WTC11 (cell line): ENCODE results near the gene PRKCB. TPM values are rescaled to one million over a fixed set of nuclear protein-coding genes. Genes with fewer than 3 reads are reported as not detected.

Source experiments
- ATAC-seq: fragments of 200-7000 bp; cut with Tn5 transposase; 2 replicates; pipeline ENCODE4 v1.10.0; 2021; ENCODE audit warnings: mild to moderate bottlenecking, moderate library complexity
- CTCF ChIA-PET: fragments of 300-600 bp; sonication (Branson Sonifier 250); formaldehyde crosslinking; loops from one replicate; lab custom pipeline; 2021; ENCODE audit warnings: antibody characterized with exemption; lab: Charles Lee
- POLR2A ChIA-PET: fragments of 350-600 bp; sonication (Branson Sonifier 250); formaldehyde crosslinking; loops from one replicate; lab custom pipeline; 2021; ENCODE audit warnings: antibody characterized with exemption; lab: Charles Lee
- DNase-seq: peaks from one replicate; pipeline ENCODE4 v3.0.0; 2021; ENCODE audit warnings: low spot score
- H3K27ac Mint-ChIP-seq: 2 replicates; pipeline ENCODE4 v1.8.0; 2021; ENCODE audit warnings: mixed read lengths
- H3K27me3 Mint-ChIP-seq: 2 replicates; pipeline ENCODE4 v1.8.0; 2021; ENCODE audit warnings: low read depth, mild to moderate bottlenecking, moderate library complexity, mixed read lengths
- H3K36me3 Mint-ChIP-seq: 2 replicates; pipeline ENCODE4 v1.8.0; 2021; ENCODE audit warnings: mixed read lengths
- H3K4me1 Mint-ChIP-seq: 2 replicates; pipeline ENCODE4 v1.8.0; 2022; ENCODE audit warnings: mixed read lengths
- H3K4me3 Mint-ChIP-seq: 2 replicates; pipeline ENCODE4 v1.8.0; 2021; ENCODE audit warnings: mild to moderate bottlenecking, moderate library complexity, mixed read lengths
- H3K9me3 Mint-ChIP-seq: 2 replicates; pipeline ENCODE4 v1.8.0; 2021; ENCODE audit warnings: mixed read lengths
- CBFB ChIP-seq: sonication (generic); formaldehyde crosslinking; IDR thresholded peaks from 2 replicates; pipeline ENCODE4 v1.8.1; 2022; ENCODE audit warnings: mild to moderate bottlenecking, low read depth, missing genetic modification reagents
- GRHL2 ChIP-seq: fragments of 250-450 bp; sonication (Bioruptor Pico); IDR thresholded peaks from 2 replicates; pipeline ENCODE4 v1.8.0; 2022; ENCODE audit warnings: mild to moderate bottlenecking, moderate library complexity; ENCODE audit not compliant: insufficient replicate concordance, severe bottlenecking
- NFYB ChIP-seq: sonication (generic); formaldehyde crosslinking; conservative IDR thresholded peaks from 2 replicates; pipeline ENCODE4 v1.8.0; 2022; ENCODE audit warnings: low read depth, missing genetic modification reagents
- NR2C2 ChIP-seq: sonication (generic); formaldehyde crosslinking; IDR thresholded peaks from 2 replicates; pipeline ENCODE4 v1.8.0; 2022; ENCODE audit warnings: mild to moderate bottlenecking, missing genetic modification reagents
- NR3C1 ChIP-seq: sonication (generic); formaldehyde crosslinking; conservative IDR thresholded peaks from 2 replicates; pipeline ENCODE4 v1.8.1; 2023; ENCODE audit warnings: low read depth, mild to moderate bottlenecking, missing genetic modification reagents
- OVOL2 ChIP-seq: fragments of 250-450 bp; sonication (Bioruptor Pico); IDR thresholded peaks from 2 replicates; pipeline ENCODE4 v1.9.0; 2021; ENCODE audit warnings: mild to moderate bottlenecking, borderline replicate concordance
- TEAD1 ChIP-seq: sonication (generic); formaldehyde crosslinking; IDR thresholded peaks from 2 replicates; pipeline ENCODE4 v1.8.0; 2022; ENCODE audit warnings: mild to moderate bottlenecking, missing genetic modification reagents
- ZBTB43 ChIP-seq: sonication (generic); formaldehyde crosslinking; IDR thresholded peaks from 2 replicates; pipeline ENCODE4 v1.8.1; 2023; ENCODE audit warnings: mild to moderate bottlenecking, missing genetic modification reagents
- ZNF138 ChIP-seq: sonication (generic); formaldehyde crosslinking; conservative IDR thresholded peaks from 2 replicates; pipeline ENCODE4 v1.8.1; 2022; ENCODE audit warnings: mild to moderate bottlenecking, moderate library complexity, missing genetic modification reagents
- ZNF232 ChIP-seq: sonication (generic); formaldehyde crosslinking; IDR thresholded peaks from 2 replicates; pipeline ENCODE4 v1.8.0; 2022; ENCODE audit warnings: mild to moderate bottlenecking, missing genetic modification reagents
- ZNF263 ChIP-seq: sonication (generic); formaldehyde crosslinking; IDR thresholded peaks from 2 replicates; pipeline ENCODE4 v1.8.1; 2022; ENCODE audit warnings: low read depth, mild to moderate bottlenecking, moderate library complexity, missing genetic modification reagents
- ZNF281 ChIP-seq: sonication (generic); formaldehyde crosslinking; IDR thresholded peaks from 2 replicates; pipeline ENCODE4 v1.8.0; 2023; ENCODE audit warnings: mild to moderate bottlenecking, missing genetic modification reagents
- ZSCAN18 ChIP-seq: fragments of 250-450 bp; sonication (Bioruptor Pico); IDR thresholded peaks from 2 replicates; pipeline ENCODE4 v2.1.2; 2022; ENCODE audit warnings: mild to moderate bottlenecking, moderate library complexity
- total RNA-seq: library from RNA; stranded (reverse); gene quantifications from 3 replicates; pipeline ENCODE4 v1.2.3, GENCODE V29; 2021
- TF ChIP-seq, protein P1 (sequence below): sonication (generic); formaldehyde crosslinking; IDR thresholded peaks from 2 replicates; pipeline ENCODE4 v1.8.0; 2022; ENCODE audit warnings: mild to moderate bottlenecking, missing genetic modification reagents
- TF ChIP-seq, protein P2 (sequence below): sonication (generic); formaldehyde crosslinking; IDR thresholded peaks from 2 replicates; pipeline ENCODE4 v1.8.1; 2022; ENCODE audit warnings: mild to moderate bottlenecking, moderate library complexity, missing genetic modification reagents
- TF ChIP-seq, protein P3 (sequence below): sonication (generic); formaldehyde crosslinking; IDR thresholded peaks from 2 replicates; pipeline ENCODE4 v1.8.1; 2022; ENCODE audit warnings: mild to moderate bottlenecking, missing genetic modification reagents, moderate library complexity, borderline replicate concordance
- TF ChIP-seq, protein P4 (sequence below): fragments of 250-450 bp; sonication (Bioruptor Pico); IDR thresholded peaks from 2 replicates; pipeline ENCODE4 v1.9.0; 2021; ENCODE audit warnings: moderate library complexity, mild to moderate bottlenecking, inconsistent platforms, borderline replicate concordance
- TF ChIP-seq, protein P5 (sequence below): sonication (generic); formaldehyde crosslinking; IDR thresholded peaks from 2 replicates; pipeline ENCODE4 v1.8.1; 2023; ENCODE audit warnings: mild to moderate bottlenecking, moderate library complexity, missing genetic modification reagents
- TF ChIP-seq, protein P6 (sequence below): fragments of 250-450 bp; sonication (Bioruptor Pico); conservative IDR thresholded peaks from 2 replicates; pipeline ENCODE4 v1.9.0; 2021; ENCODE audit warnings: mild to moderate bottlenecking
- TF ChIP-seq, protein P7 (sequence below): sonication (generic); formaldehyde crosslinking; IDR thresholded peaks from 2 replicates; pipeline ENCODE4 v1.8.1; 2022; ENCODE audit warnings: low read depth, missing genetic modification reagents, borderline replicate concordance

The PRKCB gene
- total RNA-seq, 1 experiment from 2014 or later = 6.9 TPM

GRCh38 chr16:24164416-24164815 is 328.6 kb downstream of the PRKCB start:
- H3K36me3 Mint-ChIP-seq = no peaks in the 10 kb centered on the region
- H3K4me3 Mint-ChIP-seq = no peak overlapping the region
- ATAC-seq = 0 out of 2 replicates have a peak, but pooled peaks have one; percentile 22
- no peaks in the 10 kb centered on the region for H3K27me3 Mint-ChIP-seq
- TF ChIP-seq, protein P1, sequence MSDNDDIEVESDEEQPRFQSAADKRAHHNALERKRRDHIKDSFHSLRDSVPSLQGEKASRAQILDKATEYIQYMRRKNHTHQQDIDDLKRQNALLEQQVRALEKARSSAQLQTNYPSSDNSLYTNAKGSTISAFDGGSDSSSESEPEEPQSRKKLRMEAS (CRISPR knock-in tag) = no peak
- TF ChIP-seq ZBTB43 (CRISPR knock-in tag) = no peak
- TF ChIP-seq, protein P2, sequence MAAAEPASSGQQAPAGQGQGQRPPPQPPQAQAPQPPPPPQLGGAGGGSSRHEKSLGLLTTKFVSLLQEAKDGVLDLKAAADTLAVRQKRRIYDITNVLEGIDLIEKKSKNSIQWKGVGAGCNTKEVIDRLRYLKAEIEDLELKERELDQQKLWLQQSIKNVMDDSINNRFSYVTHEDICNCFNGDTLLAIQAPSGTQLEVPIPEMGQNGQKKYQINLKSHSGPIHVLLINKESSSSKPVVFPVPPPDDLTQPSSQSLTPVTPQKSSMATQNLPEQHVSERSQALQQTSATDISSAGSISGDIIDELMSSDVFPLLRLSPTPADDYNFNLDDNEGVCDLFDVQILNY = no peak
- TF ChIP-seq, protein P3, sequence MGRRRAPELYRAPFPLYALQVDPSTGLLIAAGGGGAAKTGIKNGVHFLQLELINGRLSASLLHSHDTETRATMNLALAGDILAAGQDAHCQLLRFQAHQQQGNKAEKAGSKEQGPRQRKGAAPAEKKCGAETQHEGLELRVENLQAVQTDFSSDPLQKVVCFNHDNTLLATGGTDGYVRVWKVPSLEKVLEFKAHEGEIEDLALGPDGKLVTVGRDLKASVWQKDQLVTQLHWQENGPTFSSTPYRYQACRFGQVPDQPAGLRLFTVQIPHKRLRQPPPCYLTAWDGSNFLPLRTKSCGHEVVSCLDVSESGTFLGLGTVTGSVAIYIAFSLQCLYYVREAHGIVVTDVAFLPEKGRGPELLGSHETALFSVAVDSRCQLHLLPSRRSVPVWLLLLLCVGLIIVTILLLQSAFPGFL (CRISPR knock-in tag) = no peak
- DNase-seq = no peak
- no peaks in the 10 kb centered on the region for H3K9me3 Mint-ChIP-seq
- ChIA-PET POLR2A (no interaction called here), CTCF (interaction anchor here (1.7 to 2.9 kb wide), 4 partner anchors 89 to 341 kb away, joined by 4 to 24 read pairs (median 20); no protein-coding TSS in a partner anchor)
- peak overlapping the region; percentile 73 for H3K27ac Mint-ChIP-seq
- peaks cover 25% of the 10 kb centered on the region for H3K4me1 Mint-ChIP-seq

DNA sequence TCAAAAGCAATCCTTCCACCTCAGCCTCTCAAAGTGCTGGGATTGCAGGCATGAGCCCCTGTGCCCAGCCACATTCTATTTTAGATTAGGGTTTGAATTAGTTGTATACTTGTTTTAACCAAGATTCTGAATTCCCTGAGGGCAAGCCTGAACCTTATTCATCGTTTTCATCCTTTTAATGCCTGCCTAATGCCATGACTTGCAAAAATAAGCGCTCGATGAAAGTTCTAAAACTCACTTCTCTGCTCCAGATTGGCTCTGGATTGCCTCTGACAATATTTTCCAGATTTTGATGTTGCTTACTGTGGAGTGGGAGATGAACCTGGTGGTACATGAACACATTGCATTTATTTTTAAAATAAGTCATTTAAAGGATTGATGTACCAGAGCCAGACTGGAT is 329.5 kb downstream of the PRKCB start:
- TF ChIP-seq NR3C1 (CRISPR knock-in tag) = no peak
- TF ChIP-seq, protein P4, sequence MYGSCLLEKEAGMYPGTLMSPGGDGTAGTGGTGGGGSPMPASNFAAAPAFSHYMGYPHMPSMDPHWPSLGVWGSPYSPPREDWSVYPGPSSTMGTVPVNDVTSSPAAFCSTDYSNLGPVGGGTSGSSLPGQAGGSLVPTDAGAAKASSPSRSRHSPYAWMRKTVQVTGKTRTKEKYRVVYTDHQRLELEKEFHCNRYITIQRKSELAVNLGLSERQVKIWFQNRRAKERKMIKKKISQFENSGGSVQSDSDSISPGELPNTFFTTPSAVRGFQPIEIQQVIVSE = no peak
- TF ChIP-seq CBFB (CRISPR knock-in tag) = no peak
- TF ChIP-seq, protein P5, sequence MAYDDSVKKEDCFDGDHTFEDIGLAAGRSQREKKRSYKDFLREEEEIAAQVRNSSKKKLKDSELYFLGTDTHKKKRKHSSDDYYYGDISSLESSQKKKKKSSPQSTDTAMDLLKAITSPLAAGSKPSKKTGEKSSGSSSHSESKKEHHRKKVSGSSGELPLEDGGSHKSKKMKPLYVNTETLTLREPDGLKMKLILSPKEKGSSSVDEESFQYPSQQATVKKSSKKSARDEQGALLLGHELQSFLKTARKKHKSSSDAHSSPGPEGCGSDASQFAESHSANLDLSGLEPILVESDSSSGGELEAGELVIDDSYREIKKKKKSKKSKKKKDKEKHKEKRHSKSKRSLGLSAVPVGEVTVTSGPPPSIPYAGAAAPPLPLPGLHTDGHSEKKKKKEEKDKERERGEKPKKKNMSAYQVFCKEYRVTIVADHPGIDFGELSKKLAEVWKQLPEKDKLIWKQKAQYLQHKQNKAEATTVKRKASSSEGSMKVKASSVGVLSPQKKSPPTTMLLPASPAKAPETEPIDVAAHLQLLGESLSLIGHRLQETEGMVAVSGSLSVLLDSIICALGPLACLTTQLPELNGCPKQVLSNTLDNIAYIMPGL (CRISPR knock-in tag) = no peak
- TF ChIP-seq ZNF138 (CRISPR knock-in tag) = no peak
- TF ChIP-seq GRHL2 (CRISPR knock-in tag) = no peak
- TF ChIP-seq ZNF281 = no peak
- TF ChIP-seq OVOL2 (CRISPR knock-in tag) = no peak
- TF ChIP-seq NR2C2 (CRISPR knock-in tag) = no peak
- TF ChIP-seq NFYB = no peak
- TF ChIP-seq ZNF232 (CRISPR knock-in tag) = no peak
- no peak for TF ChIP-seq ZNF263 (CRISPR knock-in tag)
- TF ChIP-seq, protein P6, sequence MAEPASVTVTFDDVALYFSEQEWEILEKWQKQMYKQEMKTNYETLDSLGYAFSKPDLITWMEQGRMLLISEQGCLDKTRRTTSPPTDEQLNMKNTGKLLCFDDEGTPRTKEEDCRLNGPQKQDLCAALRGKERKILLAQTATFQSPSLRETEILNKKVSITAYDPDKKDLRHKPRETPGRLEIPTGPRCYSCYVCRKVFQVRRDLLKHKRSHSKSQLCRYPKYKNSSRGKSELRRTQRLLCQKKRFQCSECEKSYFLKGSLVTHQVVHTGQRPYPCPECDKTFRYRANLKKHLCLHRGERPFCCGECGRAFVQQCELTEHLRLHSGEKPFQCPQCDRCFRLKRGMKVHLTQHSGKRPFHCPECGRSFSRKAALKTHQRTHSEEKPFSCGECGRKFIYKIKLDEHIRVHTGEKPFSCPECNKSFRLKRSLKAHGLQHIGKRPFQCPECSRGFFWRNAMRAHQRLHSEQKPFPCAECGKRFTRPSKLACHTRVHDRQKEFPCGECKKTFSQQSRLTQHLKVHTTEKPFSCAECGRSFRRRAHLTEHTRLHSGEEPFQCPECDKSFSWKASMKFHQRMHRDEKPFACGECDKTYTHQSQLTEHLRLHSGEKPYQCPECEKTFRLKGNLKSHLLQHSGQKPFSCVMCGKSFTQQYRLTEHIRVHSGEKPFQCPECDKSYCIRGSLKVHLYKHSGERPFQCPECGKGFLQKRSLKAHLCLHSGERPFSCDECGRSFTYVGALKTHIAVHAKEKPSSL (CRISPR knock-in tag) = no peak
- TF ChIP-seq, protein P7, sequence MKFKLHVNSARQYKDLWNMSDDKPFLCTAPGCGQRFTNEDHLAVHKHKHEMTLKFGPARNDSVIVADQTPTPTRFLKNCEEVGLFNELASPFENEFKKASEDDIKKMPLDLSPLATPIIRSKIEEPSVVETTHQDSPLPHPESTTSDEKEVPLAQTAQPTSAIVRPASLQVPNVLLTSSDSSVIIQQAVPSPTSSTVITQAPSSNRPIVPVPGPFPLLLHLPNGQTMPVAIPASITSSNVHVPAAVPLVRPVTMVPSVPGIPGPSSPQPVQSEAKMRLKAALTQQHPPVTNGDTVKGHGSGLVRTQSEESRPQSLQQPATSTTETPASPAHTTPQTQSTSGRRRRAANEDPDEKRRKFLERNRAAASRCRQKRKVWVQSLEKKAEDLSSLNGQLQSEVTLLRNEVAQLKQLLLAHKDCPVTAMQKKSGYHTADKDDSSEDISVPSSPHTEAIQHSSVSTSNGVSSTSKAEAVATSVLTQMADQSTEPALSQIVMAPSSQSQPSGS (CRISPR knock-in tag) = no peak
- no peak for TF ChIP-seq ZSCAN18 (CRISPR knock-in tag)
- TF ChIP-seq TEAD1 (CRISPR knock-in tag) = no peak
- no peaks in the 10 kb centered on the region for H3K9me3 Mint-ChIP-seq
- H3K4me1 Mint-ChIP-seq = peaks cover 25% of the 10 kb centered on the region
- CTCF ChIA-PET = no interaction called here
- DNase-seq = no peak
- no peak overlapping the region for H3K4me3 Mint-ChIP-seq
- POLR2A ChIA-PET = no interaction called here
- H3K36me3 Mint-ChIP-seq = no peaks in the 10 kb centered on the region
- H3K27ac Mint-ChIP-seq = no peak overlapping the region
- ATAC-seq = no peak
- no peaks in the 10 kb centered on the region for H3K27me3 Mint-ChIP-seq
